ENCODE results near the gene FASTK.

DNA sequence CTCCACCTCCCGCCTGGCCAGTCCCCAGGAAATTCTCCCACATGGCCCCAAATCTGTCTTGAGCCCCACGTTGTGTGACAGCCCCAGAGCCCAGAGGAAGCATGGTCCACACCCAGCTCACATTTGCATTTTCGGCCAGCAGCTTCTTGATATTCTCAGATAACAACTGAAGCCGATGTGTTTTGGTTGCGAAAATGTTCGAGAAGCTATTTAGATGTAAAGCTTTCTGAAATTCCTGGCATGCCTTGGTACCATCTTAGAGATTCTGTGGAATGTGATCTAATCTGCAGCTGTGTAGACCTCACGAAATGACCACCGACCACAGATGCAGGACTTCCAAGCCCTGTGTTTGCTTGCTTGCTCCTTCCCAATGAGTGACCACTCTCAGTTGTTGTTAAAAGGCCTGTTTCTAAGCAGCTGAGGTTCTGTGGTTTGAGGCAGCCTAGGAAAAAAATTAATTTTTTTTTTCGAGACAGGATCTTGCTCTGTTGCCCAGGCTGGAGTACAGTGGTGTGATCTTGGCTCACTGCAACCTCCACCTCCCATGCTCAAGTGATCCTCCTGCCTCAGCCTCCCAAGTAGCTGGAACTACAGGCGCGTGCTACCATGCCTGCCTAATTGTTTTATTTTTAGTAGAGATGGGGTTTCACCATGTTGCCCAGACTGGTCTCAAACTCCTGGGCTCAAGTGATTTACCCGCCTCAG is 12.4 kb downstream of the FASTK start:
- TF ChIP-seq, protein P1, sequence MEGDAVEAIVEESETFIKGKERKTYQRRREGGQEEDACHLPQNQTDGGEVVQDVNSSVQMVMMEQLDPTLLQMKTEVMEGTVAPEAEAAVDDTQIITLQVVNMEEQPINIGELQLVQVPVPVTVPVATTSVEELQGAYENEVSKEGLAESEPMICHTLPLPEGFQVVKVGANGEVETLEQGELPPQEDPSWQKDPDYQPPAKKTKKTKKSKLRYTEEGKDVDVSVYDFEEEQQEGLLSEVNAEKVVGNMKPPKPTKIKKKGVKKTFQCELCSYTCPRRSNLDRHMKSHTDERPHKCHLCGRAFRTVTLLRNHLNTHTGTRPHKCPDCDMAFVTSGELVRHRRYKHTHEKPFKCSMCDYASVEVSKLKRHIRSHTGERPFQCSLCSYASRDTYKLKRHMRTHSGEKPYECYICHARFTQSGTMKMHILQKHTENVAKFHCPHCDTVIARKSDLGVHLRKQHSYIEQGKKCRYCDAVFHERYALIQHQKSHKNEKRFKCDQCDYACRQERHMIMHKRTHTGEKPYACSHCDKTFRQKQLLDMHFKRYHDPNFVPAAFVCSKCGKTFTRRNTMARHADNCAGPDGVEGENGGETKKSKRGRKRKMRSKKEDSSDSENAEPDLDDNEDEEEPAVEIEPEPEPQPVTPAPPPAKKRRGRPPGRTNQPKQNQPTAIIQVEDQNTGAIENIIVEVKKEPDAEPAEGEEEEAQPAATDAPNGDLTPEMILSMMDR (IDR thresholded peaks at IDR 0.05): no peak
- TF ChIP-seq POLR2A (IDR thresholded peaks at IDR 0.05): no peak
